HFFc6 (cell line): ENCODE results near the gene VPS16. TPM values are rescaled to one million over a fixed set of nuclear protein-coding genes. Genes with fewer than 3 reads are reported as not detected.

Experiments
- DNase-seq: peaks from one replicate; pipeline ENCODE4 v3.0.0-alpha.2; 2018
- H3K27ac Mint-ChIP-seq: 2 replicates; pipeline ENCODE4 v1.8.0; 2020; ENCODE audit warnings: mild to moderate bottlenecking, mixed read lengths
- H3K27me3 Mint-ChIP-seq: 2 replicates; pipeline ENCODE4 v1.8.0; 2021; ENCODE audit warnings: mild to moderate bottlenecking, moderate library complexity, mixed read lengths; ENCODE audit not compliant: insufficient read depth
- H3K36me3 Mint-ChIP-seq: 2 replicates; pipeline ENCODE4 v1.8.0; 2021; ENCODE audit warnings: low read depth, mixed read lengths
- H3K4me1 Mint-ChIP-seq: 2 replicates; pipeline ENCODE4 v1.8.0; 2020; ENCODE audit warnings: low read depth, mixed read lengths
- H3K4me3 Mint-ChIP-seq: 2 replicates; pipeline ENCODE4 v1.8.0; 2020; ENCODE audit warnings: mild to moderate bottlenecking, moderate library complexity, mixed read lengths
- H3K9me3 Mint-ChIP-seq: 2 replicates; pipeline ENCODE4 v1.8.0; 2020; ENCODE audit warnings: mild to moderate bottlenecking, mixed read lengths
- CTCF ChIP-seq: fragments of 200-600 bp; sonication (generic); IDR thresholded peaks from 2 replicates; pipeline ENCODE4 v1.5.0; 2021; ENCODE audit warnings: antibody characterized with exemption, mild to moderate bottlenecking
- total RNA-seq, 6 experiments: library from RNA; stranded (reverse); fragmentation: NEBNext Ultra II Directional; extraction: Animal tissue kit (Norgen Biotek cat#: 25700); gene quantifications; 2 replicates in 1 of 6; 3 replicates in 5 of 6; pipeline ENCODE4 v1.2.3, GENCODE V29; 2021

VPS16 gene
- total RNA-seq, 6 experiments from 2014 or later, result 30.6 to 36.3 (median 35.2) TPM

DNA sequence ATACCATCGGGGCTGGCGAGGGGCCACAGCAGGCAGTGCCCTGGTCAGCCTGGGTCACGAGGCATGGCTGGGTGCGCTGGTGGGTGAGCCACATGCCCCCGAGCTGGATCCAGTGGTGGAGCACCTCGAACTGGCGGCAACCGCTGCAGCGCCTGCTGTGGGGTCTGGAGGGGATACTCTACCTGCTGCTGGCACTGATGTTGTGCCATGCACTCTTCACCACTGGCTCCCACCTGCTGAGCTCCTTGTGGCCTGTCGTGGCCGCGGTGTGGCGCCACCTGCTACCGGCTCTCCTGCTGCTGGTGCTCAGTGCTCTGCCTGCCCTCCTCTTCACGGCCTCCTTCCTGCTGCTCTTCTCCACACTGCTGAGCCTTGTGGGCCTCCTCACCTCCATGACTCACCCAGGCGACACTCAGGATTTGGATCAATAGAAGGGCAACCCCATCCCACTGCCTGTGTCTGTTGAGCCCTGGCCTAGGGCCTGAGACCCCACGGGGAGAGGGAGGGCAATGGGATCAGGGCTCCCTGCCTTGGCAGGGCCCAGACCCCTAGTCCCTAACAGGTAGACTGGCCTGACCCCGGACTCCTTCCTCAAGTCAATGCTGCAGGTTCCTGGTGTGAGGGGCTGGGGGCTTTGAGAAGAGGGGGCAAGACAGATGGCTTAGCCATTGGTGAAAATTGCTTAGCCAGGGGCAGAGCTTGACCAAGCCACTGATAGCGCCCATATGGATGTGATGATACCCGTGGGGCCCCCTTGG, 23.8 kb upstream of the VPS16 start:
- Mint-ChIP-seq H3K4me3 (no peak overlapping the region), H3K27me3 (peaks cover 9% of the 10 kb centered on the region), H3K36me3 (no peaks in the 10 kb centered on the region), H3K27ac (no peak overlapping the region; the same call in 1 of the 2 replicates), H3K9me3 (peaks cover 15% of the 10 kb centered on the region), H3K4me1 (peaks cover 43% of the 10 kb centered on the region)
- no peak for DNase-seq
- no peak for TF ChIP-seq CTCF

GRCh38 chr20:2817341-2817726, 23.2 kb upstream of the VPS16 start:
- DNase-seq, result no peak
- no peak for TF ChIP-seq CTCF
- Mint-ChIP-seq H3K27ac (no peak overlapping the region), H3K4me3 (no peak overlapping the region), H3K27me3 (peaks cover 9% of the 10 kb centered on the region), H3K4me1 (peaks cover 43% of the 10 kb centered on the region), H3K36me3 (no peaks in the 10 kb centered on the region), H3K9me3 (peaks cover 10% of the 10 kb centered on the region)

GRCh38 chr20:2817891-2818595, 22.5 kb upstream of the VPS16 start:
- peaks cover 9% of the 10 kb centered on the region for H3K27me3 Mint-ChIP-seq
- peaks cover 4% of the 10 kb centered on the region; the same call in 1 of the 2 replicates for H3K9me3 Mint-ChIP-seq
- peaks cover 43% of the 10 kb centered on the region for H3K4me1 Mint-ChIP-seq
- no peak overlapping the region for H3K4me3 Mint-ChIP-seq
- DNase-seq, result no peak
- TF ChIP-seq CTCF, result no peak
- H3K36me3 Mint-ChIP-seq, result no peaks in the 10 kb centered on the region
- H3K27ac Mint-ChIP-seq, result no peak overlapping the region

DNA sequence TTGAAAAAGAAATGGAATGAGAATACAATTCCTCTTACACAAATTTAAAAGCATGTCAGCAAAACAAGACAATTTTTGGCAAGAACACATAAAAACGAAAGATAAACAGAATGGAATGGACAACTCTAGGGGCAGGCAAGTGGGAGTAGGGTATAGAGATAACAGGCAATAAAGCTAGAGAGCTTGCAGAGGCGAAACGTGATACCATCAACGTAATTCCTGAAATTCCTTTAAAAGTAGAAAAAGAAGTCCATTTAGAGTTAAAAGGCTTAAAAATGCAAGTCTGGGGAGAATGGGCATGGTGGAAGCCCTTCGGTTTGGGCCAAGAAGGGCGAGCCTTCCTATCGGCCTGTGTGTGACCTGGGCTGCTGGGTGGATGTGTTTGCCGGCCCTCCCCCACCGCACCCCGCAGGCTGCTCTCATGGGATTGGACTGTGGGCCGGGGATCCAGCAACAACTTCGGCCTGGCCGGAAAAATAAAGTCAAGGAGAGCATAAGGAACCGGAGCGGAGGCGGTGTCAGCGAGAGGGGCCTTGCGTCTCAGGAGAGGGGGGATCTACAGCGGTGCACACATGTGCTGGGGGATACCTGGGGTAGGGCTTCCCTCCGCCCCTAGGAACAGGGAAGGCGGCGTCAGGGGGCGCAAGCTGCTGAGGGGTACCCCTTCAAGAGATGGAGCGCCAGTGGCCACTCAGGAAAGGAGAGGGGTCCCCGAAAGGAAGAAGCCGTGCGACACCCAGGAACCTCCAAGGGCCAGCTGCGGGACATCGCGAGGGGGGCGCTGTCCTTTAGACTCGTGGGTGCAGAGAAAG, 20.3 kb upstream of the VPS16 start:
- Mint-ChIP-seq H3K27ac (peak overlapping the region; percentile 23), H3K27me3 (peaks cover 6% of the 10 kb centered on the region), H3K9me3 (no peaks in the 10 kb centered on the region), H3K36me3 (no peaks in the 10 kb centered on the region), H3K4me3 (peak overlapping the region; percentile 31), H3K4me1 (peaks cover 24% of the 10 kb centered on the region)
- no peak for TF ChIP-seq CTCF
- peak; percentile 29 for DNase-seq
